K562 (cell line): ENCODE data around the gene CC2D2B. TPM values are rescaled to one million over a fixed set of nuclear protein-coding genes. Genes with fewer than 3 reads are reported as not detected.

Experiments used
- ATAC-seq: fragments of 200-7000 bp; cut with Tn5 transposase; 3 replicates; pipeline ENCODE4 v1.9.1; 2020; ENCODE audit warnings: moderate library complexity
- BruUV-seq: library from RNA; stranded (reverse); fragments of 400-500 nt; replicated peaks from 2 replicates; lab custom pipeline; 2021; lab: Mats Ljungman, UMichigan
- CTCF ChIA-PET: fragments of 300-600 bp; formaldehyde crosslinking; extraction: SDS; loops from one replicate; lab custom pipeline; 2021; ENCODE audit warnings: low intra/inter-chr PET ratio; lab: Yijun Ruan, JAX
- POLR2A ChIA-PET: fragments of 300-600, 350-650 bp; sonication (Branson Sonifier 250); formaldehyde crosslinking; extraction: SDS; loops from one replicate; lab custom pipeline; 2021; ENCODE audit warnings: antibody characterized with exemption, inconsistent platforms; lab: Yijun Ruan, JAX
- DNase-seq, 4 experiments: peaks; one replicate each; pipeline versions ENCODE4 v3.0.0 to v3.0.0-alpha.2; 2011 to 2018; ENCODE audit warnings: low spot score in 3 of 4, mixed read lengths in 3 of 4; ENCODE audit errors: extremely low read depth in 1 of 4
- FAIRE-seq: peaks from 2 replicates; lab custom pipeline; 2011; peaks lifted over from hg19 to GRCh38; lab: Jason Lieb, UNC
- H2AFZ ChIP-seq: 2 replicates; pipeline ENCODE4 v1.6.0; 2011; ENCODE audit warnings: low read depth, low read length, control low read depth, inconsistent platforms
- H3K27ac ChIP-seq: fragments of 200-600 bp; 3 replicates; pipeline ENCODE4 v1.8.0; 2011; ENCODE audit warnings: low read depth, mild to moderate bottlenecking, control low read depth, inconsistent platforms, low read length, moderate library complexity, mixed read lengths; ENCODE audit errors: extremely low read depth
- H3K27me3 ChIP-seq, 2 experiments: fragments of 300-600 bp in 1 of 2; 2 replicates in 1 of 2; 3 replicates in 1 of 2; pipeline versions ENCODE4 v1.6.0 to v1.8.0; 2011; ENCODE audit warnings: inconsistent platforms in 2 of 2, low read length in 2 of 2, mild to moderate bottlenecking in 1 of 2, mixed read lengths in 1 of 2, moderate library complexity in 1 of 2; ENCODE audit not compliant: control insufficient read depth in 2 of 2, insufficient read depth in 2 of 2
- H3K36me3 ChIP-seq: fragments of 300-600 bp; 3 replicates; pipeline ENCODE4 v1.8.0; 2011; ENCODE audit warnings: mild to moderate bottlenecking, low read length, inconsistent platforms; ENCODE audit not compliant: control insufficient read depth, insufficient read depth
- H3K4me1 ChIP-seq, 2 experiments: fragments of 200-600 bp in 1 of 2; replicated peaks in 1 of 2; 2 replicates in 1 of 2; 3 replicates in 1 of 2; pipeline versions ENCODE4 v1.5.1 to v1.8.0; 2011; ENCODE audit warnings: inconsistent platforms in 2 of 2, low read length in 2 of 2, mild to moderate bottlenecking in 1 of 2, mixed read lengths in 1 of 2, moderate library complexity in 1 of 2; ENCODE audit not compliant: control insufficient read depth in 2 of 2, insufficient read depth in 2 of 2
- H3K4me2 ChIP-seq: 2 replicates; pipeline ENCODE4 v1.6.1; 2011; ENCODE audit warnings: low read length, control low read depth, inconsistent platforms, mixed read lengths; ENCODE audit not compliant: insufficient read depth
- H3K4me3 ChIP-seq: fragments of 200-600 bp; sonication (generic), shearing (Covaris generic); 2 replicates; pipeline ENCODE4 v1.5.1; 2016; ENCODE audit warnings: control low read depth, inconsistent platforms
- H3K79me2 ChIP-seq: fragments of 200-600 bp; 3 replicates; pipeline ENCODE4 v1.8.0; 2011; ENCODE audit warnings: low read length, inconsistent platforms; ENCODE audit not compliant: control insufficient read depth, insufficient read depth
- H3K9ac ChIP-seq, 2 experiments: 2 replicates each; pipeline versions ENCODE4 v1.6.0 to v1.6.1; 2011; ENCODE audit warnings: low read depth in 2 of 2, low read length in 2 of 2, control low read depth in 1 of 2, inconsistent platforms in 1 of 2, mild to moderate bottlenecking in 1 of 2, mixed read lengths in 1 of 2; ENCODE audit not compliant: insufficient read depth in 1 of 2
- H3K9me1 ChIP-seq: one replicate; pipeline ENCODE4 v1.6.0; 2011; ENCODE audit warnings: inconsistent platforms, mild to moderate bottlenecking, low read length, moderate library complexity; ENCODE audit not compliant: control insufficient read depth, insufficient read depth
- H3K9me3 ChIP-seq: replicated peaks from 2 replicates; pipeline ENCODE4 v1.5.1; 2011; ENCODE audit warnings: low read depth, low read length, inconsistent platforms; ENCODE audit not compliant: control insufficient read depth, insufficient read depth
- H4K20me1 ChIP-seq: replicated peaks from 2 replicates; pipeline ENCODE4 v1.6.1; 2011; ENCODE audit warnings: low read length, inconsistent platforms, mixed read lengths; ENCODE audit not compliant: control insufficient read depth, insufficient read depth
- CGGBP1 ChIP-seq: fragments of 250-450 bp; sonication (Bioruptor Pico); IDR thresholded peaks from 2 replicates; pipeline ENCODE4 v1.9.0; 2021; ENCODE audit warnings: mild to moderate bottlenecking
- CXXC5 ChIP-seq: fragments of 250-450 bp; sonication (Bioruptor Pico); IDR thresholded peaks from 2 replicates; pipeline ENCODE4 v1.8.0; 2022; ENCODE audit warnings: inconsistent platforms, mild to moderate bottlenecking, moderate library complexity
- FUS ChIP-seq: fragments of 200-400 bp; formaldehyde crosslinking; optimal IDR thresholded peaks from 2 replicates; pipeline ENCODE3; 2017; ENCODE audit warnings: low read depth, low read length
- HDAC8 ChIP-seq: fragments of 450-650 bp; IDR thresholded peaks from 2 replicates; pipeline ENCODE4 v1.6.1; 2016; ENCODE audit warnings: mild to moderate bottlenecking, missing genetic modification characterization, moderate library complexity, missing compliant biosample characterization
- HMG20A ChIP-seq: fragments of 450-650 bp; formaldehyde crosslinking; conservative IDR thresholded peaks from 2 replicates; pipeline ENCODE4 v1.4.0; 2020; ENCODE audit warnings: mild to moderate bottlenecking, mixed read lengths
- JUN ChIP-seq, 2 experiments: sonication (generic) in 1 of 2; formaldehyde crosslinking in 1 of 2; IDR thresholded peaks; 2 replicates each; pipeline versions ENCODE4 v1.6.1 to v1.8.0; 2012 to 2022; ENCODE audit warnings: borderline replicate concordance in 2 of 2, mild to moderate bottlenecking in 2 of 2, improper control_type of control experiment in 1 of 2, low read depth in 1 of 2, low read length in 1 of 2, missing genetic modification reagents in 1 of 2
- LCOR ChIP-seq: sonication (generic); formaldehyde crosslinking; IDR thresholded peaks from 2 replicates; pipeline ENCODE4 v1.8.0; 2022; ENCODE audit warnings: mild to moderate bottlenecking, missing genetic modification reagents
- NFE2 ChIP-seq: IDR thresholded peaks from 2 replicates; pipeline ENCODE4 v1.6.1; 2014; ENCODE audit warnings: antibody characterized with exemption, low read depth
- NUFIP1 ChIP-seq: fragments of 450-650 bp; IDR thresholded peaks from 2 replicates; pipeline ENCODE4 v1.6.1; 2018; ENCODE audit not compliant: partially characterized antibody
- PRDM10 ChIP-seq: fragments of 450-650 bp; IDR thresholded peaks from 2 replicates; pipeline ENCODE4 v1.6.1; 2018; ENCODE audit not compliant: partially characterized antibody
- ZNF24 ChIP-seq: fragments of 450-650 bp; IDR thresholded peaks from 2 replicates; pipeline ENCODE4 v1.6.1; 2016
- ZNF507 ChIP-seq: conservative IDR thresholded peaks from 2 replicates; pipeline ENCODE4 v1.6.1; 2017; ENCODE audit warnings: missing genetic modification characterization, missing compliant biosample characterization
- ZNF589 ChIP-seq: fragments of 200-800 bp; sonication (Bioruptor generic); IDR thresholded peaks from 2 replicates; pipeline ENCODE4 v1.6.1; 2016; ENCODE audit warnings: low read depth, missing genetic modification characterization, missing compliant biosample characterization
- WGBS: fragments of 100-300 bp; shearing (Covaris generic); methylation state at CpG from one replicate; pipeline ENCODE4 v1.1.6; 2016; ENCODE audit warnings: low coverage, mixed read lengths; ENCODE audit not compliant: insufficient coverage; ENCODE audit errors: missing lambda C conversion rate; 5-methylcytosine and 5-hydroxymethylcytosine counted together
- in situ Hi-C: fragments of 300-500 bp; cut with MboI; formaldehyde crosslinking; loops from 4 replicates; pipeline ENCODE4 v1.15.0; 2018; ENCODE audit warnings: inconsistent platforms, mixed read lengths
- intact Hi-C: fragments of 100-400 bp; cut with micrococcal nuclease; formaldehyde crosslinking; loops from 2 replicates; pipeline ENCODE4 v1.14.2; 2022
- polyA plus RNA-seq, 8 experiments: library from polyadenylated mRNA; depleted of rRNA in 4 of 8; stranded (reverse) in 5 of 8; unstranded in 3 of 8; fragments of >200 nt; fragmentation: Nextera tagmentation in 2 of 8; fragmentation: Illumina TruSeq in 1 of 8; extraction: Ambion mirVana in 2 of 8; extraction: Trizol in 1 of 8; gene quantifications; 2 replicates each; pipeline versions ENCODE4 v1.2.1 to v1.2.3, GENCODE V29; 2011 to 2014; ENCODE audit warnings: inconsistent platforms in 1 of 8, missing spikeins in 1 of 8
- total RNA-seq, 7 experiments: library from RNA; depleted of rRNA in 6 of 7; stranded (reverse); fragments of >200 nt in 6 of 7; fragmentation: Illumina TruSeq in 2 of 7; extraction: Trizol in 2 of 7; gene quantifications; 2 replicates each; pipeline versions ENCODE4 v1.2.1 to v1.2.3, GENCODE V29; 2011 to 2021; ENCODE audit warnings: low replicate concordance in 1 of 7

The CC2D2B gene
- total and polyA plus RNA-seq, 9 of the 15 experiments (the other 6 are each of a cell fraction or from before 2014, with no cell fraction given): 0.10 to 0.34 (median 0.20) TPM; not detected in 5

DNA sequence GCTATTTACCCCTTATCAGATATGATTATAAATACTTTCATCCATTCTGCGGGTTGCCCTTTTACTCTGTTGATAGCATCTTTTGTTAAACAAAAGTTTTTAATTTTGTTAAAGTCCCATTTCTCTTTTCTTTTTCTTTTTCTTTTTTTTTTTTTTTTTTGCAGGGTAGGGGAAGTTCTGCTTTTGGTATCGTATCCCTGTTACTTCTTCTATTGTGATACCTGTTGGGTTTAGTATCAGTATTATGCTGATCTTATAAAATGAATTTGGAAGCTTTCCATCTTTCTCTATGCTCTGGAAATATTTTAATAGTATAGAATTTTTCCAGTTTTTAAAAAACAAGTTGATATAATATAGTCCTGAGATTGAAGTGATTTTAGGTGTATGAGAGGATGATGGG lies 141.6 kb downstream of the CC2D2B start (continued):
- TF ChIP-seq PRDM10 (no peak), JUN (IDR thresholded peaks at IDR 0.05; ENCODE audit: borderline replicate concordance, low read depth, low read length) (no peak), JUN (CRISPR knock-in tag; IDR thresholded peaks at IDR 0.05; ENCODE audit: borderline replicate concordance) (no peak), ZNF589 (no peak), ZNF24 (no peak), HMG20A (no peak), NUFIP1 (no peak)

DNA sequence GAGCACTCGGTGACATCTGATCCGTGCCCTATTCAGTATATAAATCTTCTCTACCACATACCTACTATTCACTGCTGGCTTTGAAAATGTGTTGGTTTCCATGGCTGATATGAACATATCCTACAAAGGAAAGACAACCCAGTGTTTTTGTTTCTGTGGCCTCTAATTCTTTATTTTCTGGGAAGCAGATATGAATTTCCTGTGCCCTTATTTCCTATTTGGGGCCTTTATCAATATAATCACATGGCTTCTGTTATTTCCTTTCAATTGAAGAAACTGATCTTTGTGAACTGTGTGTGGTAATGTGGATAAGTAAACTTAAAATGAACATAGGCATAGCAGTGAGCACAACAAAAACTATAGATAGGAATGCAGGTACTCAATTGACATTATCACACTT lies 146.2 kb downstream of the CC2D2B start:
- ATAC-seq (no peak), FAIRE-seq (no peak), DNase-seq (no peak)
- CTCF ChIA-PET: no interaction called here
- in situ Hi-C loops: no loop called here
- no peak overlapping the region for H3K4me2 ChIP-seq
- 93% methylated on average over 2 of the region's 2 CpGs for WGBS
- H3K9ac ChIP-seq: no peak overlapping the region
- no peak overlapping the region for H3K4me3 ChIP-seq
- peaks cover 49% of the 10 kb centered on the region for H3K79me2 ChIP-seq
- no peaks in the 10 kb centered on the region for H3K27me3 ChIP-seq
- H3K9me3 ChIP-seq: no peaks in the 10 kb centered on the region
- peaks cover 0 to 2% of the 10 kb centered on the region in 2 experiments; a peak in 3 of 5 replicates for H3K4me1 ChIP-seq
- H3K9me1 ChIP-seq: no peaks in the 10 kb centered on the region
- H3K36me3 ChIP-seq: peaks cover 70% of the 10 kb centered on the region
- H2AFZ ChIP-seq: no peak overlapping the region
- intact Hi-C loops: no loop called here
- no peak overlapping the region for H3K27ac ChIP-seq
- no peaks in the 10 kb centered on the region for H4K20me1 ChIP-seq
- no TSS peak for BruUV-seq
- POLR2A ChIA-PET: no interaction called here
- TF ChIP-seq NFE2 (no peak), ZNF507 (tag) (no peak), HDAC8 (tag) (no peak), CXXC5 (CRISPR knock-in tag) (no peak), LCOR (CRISPR knock-in tag) (no peak), FUS (no peak), CGGBP1 (CRISPR knock-in tag) (no peak)
